Nephron progenitor cell (in vitro differentiated cells): ENCODE data around the gene RGSL1.
A peak's percentile ranks its signal among the peaks of the same experiment; 100 is the strongest.

ENCODE experiments used
- DNase-seq: peaks from one replicate; pipeline ENCODE4 v3.0.0; 2021
- H3K27ac Mint-ChIP-seq: 2 replicates; pipeline ENCODE4 v1.8.0; 2021; ENCODE audit warnings: mild to moderate bottlenecking, moderate library complexity, mixed read lengths
- H3K27me3 Mint-ChIP-seq: 2 replicates; pipeline ENCODE4 v1.8.0; 2021; ENCODE audit warnings: mild to moderate bottlenecking, low read depth, mixed read lengths; ENCODE audit not compliant: poor library complexity
- H3K36me3 Mint-ChIP-seq: 2 replicates; pipeline ENCODE4 v1.8.0; 2021; ENCODE audit warnings: low read depth, mixed read lengths
- H3K4me1 Mint-ChIP-seq: 2 replicates; pipeline ENCODE4 v1.8.0; 2021; ENCODE audit warnings: mixed read lengths
- H3K4me3 Mint-ChIP-seq: 2 replicates; pipeline ENCODE4 v1.8.0; 2021; ENCODE audit warnings: mild to moderate bottlenecking, moderate library complexity, mixed read lengths
- H3K9me3 Mint-ChIP-seq: 2 replicates; pipeline ENCODE4 v1.8.0; 2021; ENCODE audit warnings: mild to moderate bottlenecking, moderate library complexity, mixed read lengths
- TF ChIP-seq, protein P1 (sequence below): fragments of 200-600 bp; sonication (generic); IDR thresholded peaks from 2 replicates; pipeline ENCODE4 v1.5.0; 2021; ENCODE audit warnings: antibody characterized with exemption

The RGSL1 gene

DNA sequence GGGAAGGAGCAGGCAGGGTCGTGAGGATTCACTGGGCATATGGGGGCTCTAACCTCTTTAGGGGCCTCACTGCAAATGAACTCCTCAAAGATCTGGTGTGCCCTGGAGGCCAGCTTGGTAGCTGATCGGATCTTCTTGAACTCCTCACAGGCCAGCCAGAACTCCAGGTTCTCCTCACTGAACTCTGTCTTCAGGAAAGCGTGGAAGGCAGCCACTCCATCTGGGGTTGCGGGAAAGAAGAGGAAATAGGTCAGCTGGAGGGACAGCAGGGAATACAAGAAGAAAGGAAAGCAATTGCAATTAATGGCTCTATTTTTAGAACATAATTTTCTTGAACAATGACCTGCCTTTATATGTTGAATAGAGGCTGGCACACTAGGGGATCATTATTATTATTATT is 152.0 kb downstream of the RGSL1 start:
- DNase-seq = no peak
- no peak overlapping the region for H3K4me3 Mint-ChIP-seq
- H3K27me3 Mint-ChIP-seq = peaks cover 26% of the 10 kb centered on the region
- TF ChIP-seq, protein P1, sequence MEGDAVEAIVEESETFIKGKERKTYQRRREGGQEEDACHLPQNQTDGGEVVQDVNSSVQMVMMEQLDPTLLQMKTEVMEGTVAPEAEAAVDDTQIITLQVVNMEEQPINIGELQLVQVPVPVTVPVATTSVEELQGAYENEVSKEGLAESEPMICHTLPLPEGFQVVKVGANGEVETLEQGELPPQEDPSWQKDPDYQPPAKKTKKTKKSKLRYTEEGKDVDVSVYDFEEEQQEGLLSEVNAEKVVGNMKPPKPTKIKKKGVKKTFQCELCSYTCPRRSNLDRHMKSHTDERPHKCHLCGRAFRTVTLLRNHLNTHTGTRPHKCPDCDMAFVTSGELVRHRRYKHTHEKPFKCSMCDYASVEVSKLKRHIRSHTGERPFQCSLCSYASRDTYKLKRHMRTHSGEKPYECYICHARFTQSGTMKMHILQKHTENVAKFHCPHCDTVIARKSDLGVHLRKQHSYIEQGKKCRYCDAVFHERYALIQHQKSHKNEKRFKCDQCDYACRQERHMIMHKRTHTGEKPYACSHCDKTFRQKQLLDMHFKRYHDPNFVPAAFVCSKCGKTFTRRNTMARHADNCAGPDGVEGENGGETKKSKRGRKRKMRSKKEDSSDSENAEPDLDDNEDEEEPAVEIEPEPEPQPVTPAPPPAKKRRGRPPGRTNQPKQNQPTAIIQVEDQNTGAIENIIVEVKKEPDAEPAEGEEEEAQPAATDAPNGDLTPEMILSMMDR = no peak
- no peak overlapping the region for H3K27ac Mint-ChIP-seq
- H3K9me3 Mint-ChIP-seq = no peaks in the 10 kb centered on the region
- H3K4me1 Mint-ChIP-seq = peaks cover 17% of the 10 kb centered on the region
- H3K36me3 Mint-ChIP-seq = peaks cover 5% of the 10 kb centered on the region

DNA sequence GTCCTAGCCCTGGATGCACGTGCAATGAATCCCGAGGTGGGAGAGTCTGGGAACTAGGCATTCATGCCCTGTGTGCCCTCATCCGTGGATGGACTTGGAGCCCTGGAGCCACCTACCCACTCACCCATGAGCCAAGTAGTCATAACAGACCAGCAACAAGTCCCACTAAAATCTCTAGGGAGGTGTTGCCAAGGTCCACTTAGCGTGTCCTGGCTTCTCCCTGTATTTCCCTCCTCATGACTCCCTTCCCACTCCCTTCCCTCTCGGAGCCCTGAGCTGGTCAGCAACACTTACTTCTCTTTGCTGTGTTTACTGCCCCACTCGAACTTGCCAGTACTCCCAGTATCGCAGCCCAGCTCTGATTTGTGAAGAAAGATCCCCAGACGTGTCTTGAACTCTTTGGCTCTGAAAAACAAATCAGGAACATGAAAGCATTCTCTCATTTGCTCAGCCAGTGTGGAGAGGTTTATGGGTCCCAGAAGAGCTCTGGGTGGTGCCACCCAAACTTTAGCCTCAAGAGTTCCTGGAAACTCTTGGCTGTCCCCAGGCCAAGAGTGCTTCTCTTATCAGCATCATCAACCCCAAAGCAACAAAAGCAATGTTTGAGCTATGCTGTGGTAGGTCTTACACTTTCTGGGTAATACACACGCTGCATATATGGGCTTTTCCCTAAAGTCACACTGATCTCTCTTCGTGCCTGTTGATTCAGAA is 153.1 kb downstream of the RGSL1 start:
- no peak overlapping the region for H3K4me3 Mint-ChIP-seq
- TF ChIP-seq, protein P1 = no peak
- H3K9me3 Mint-ChIP-seq = no peaks in the 10 kb centered on the region
- DNase-seq = no peak
- peaks cover 32% of the 10 kb centered on the region for H3K27me3 Mint-ChIP-seq
- peaks cover 27% of the 10 kb centered on the region for H3K4me1 Mint-ChIP-seq
- H3K27ac Mint-ChIP-seq = no peak overlapping the region
- peaks cover 5% of the 10 kb centered on the region for H3K36me3 Mint-ChIP-seq

- peaks cover 5% of the 10 kb centered on the region for H3K36me3 Mint-ChIP-seq
- no peaks in the 10 kb centered on the region for H3K9me3 Mint-ChIP-seq
- peaks cover 32% of the 10 kb centered on the region for H3K27me3 Mint-ChIP-seq
- DNase-seq = no peak
- no peak overlapping the region for H3K4me3 Mint-ChIP-seq
- TF ChIP-seq, protein P1 = no peak
- peaks cover 28% of the 10 kb centered on the region for H3K4me1 Mint-ChIP-seq
- H3K27ac Mint-ChIP-seq = no peak overlapping the region
Observed at GRCh38 chr1:182603646-182604174, 153.8 kb downstream of the RGSL1 start.

- Mint-ChIP-seq H3K4me3 (no peak within 1 kb of the TSS), H3K36me3 (peaks cover 5% of the 10 kb centered on the region), H3K9me3 (no peaks in the 10 kb centered on the region), H3K27ac (no peak within 1 kb of the TSS), H3K27me3 (peaks cover 35% of the 10 kb centered on the region), H3K4me1 (peaks cover 35% of the 10 kb centered on the region)
- TF ChIP-seq, protein P1 = no peak
- peak; percentile 93 for DNase-seq
Observed at GRCh38 chr1:182604175-182605164, 154.5 kb downstream of the RGSL1 start, which contains the start of gene RGS16. Gene RGS16 (minus strand): TSS chr1:182604389. CDS start chr1:182604259, 130 bp downstream.

- TF ChIP-seq, protein P1 = no peak
- Mint-ChIP-seq H3K9me3 (no peaks in the 10 kb centered on the region), H3K36me3 (no peaks in the 10 kb centered on the region), H3K27ac (no peak overlapping the region), H3K27me3 (peaks cover 48% of the 10 kb centered on the region), H3K4me3 (no peak overlapping the region), H3K4me1 (peaks cover 61% of the 10 kb centered on the region)
- no peak for DNase-seq
Observed at GRCh38 chr1:182607566-182607965, 157.6 kb downstream of the RGSL1 start.
